Tibial nerve (tissue), 4 donors: ENCODE measurements around the gene PDZD2. TPM values are rescaled to one million over a fixed set of nuclear protein-coding genes. Genes with fewer than 3 reads are reported as not detected.

Experiments used
- DNase-seq, 2 donors: peaks; one replicate each; pipeline ENCODE4 v3.0.0-alpha.2; 2019; ENCODE audit warnings: low spot score in 2 of 2
- H3K27ac ChIP-seq, 4 donors: fragments of 200-600 bp; sonication (generic) in 3 of 4; one replicate each; pipeline ENCODE4 v1.5.1; 2017 to 2019; ENCODE audit warnings: mild to moderate bottlenecking in 1 of 4
- H3K27me3 ChIP-seq, 2 donors: fragments of 200-600 bp; sonication (generic) in 1 of 2; one replicate each; pipeline versions ENCODE4 v1.5.1 to v1.6.0; 2017 to 2019
- H3K36me3 ChIP-seq, 3 donors: fragments of 200-600 bp; sonication (generic); one replicate each; pipeline ENCODE4 v1.5.1; 2018 to 2019
- H3K4me1 ChIP-seq, 4 donors: fragments of 200-600 bp; sonication (generic) in 3 of 4; one replicate each; pipeline ENCODE4 v1.5.1; 2017 to 2019
- H3K4me3 ChIP-seq, 4 donors: fragments of 200-600 bp; sonication (generic) in 3 of 4; one replicate each; pipeline ENCODE4 v1.5.1; 2017 to 2019; ENCODE audit warnings: mild to moderate bottlenecking in 1 of 4, moderate library complexity in 1 of 4
- H3K9me3 ChIP-seq, 4 donors: fragments of 200-600 bp; sonication (generic) in 3 of 4; one replicate each; pipeline ENCODE4 v1.5.1; 2017 to 2019
- CTCF ChIP-seq, 5 experiments: fragments of 200-600 bp in 3 of 5; fragments of 450-650 bp in 2 of 5; sonication (generic) in 3 of 5; IDR thresholded peaks; one replicate each; pipeline ENCODE4 v1.5.1; 2016 to 2019; ENCODE audit warnings: antibody characterized with exemption in 5 of 5, mild to moderate bottlenecking in 3 of 5, moderate library complexity in 2 of 5
- EP300 ChIP-seq, 2 donors: sonication (generic); formaldehyde crosslinking; IDR thresholded peaks; one replicate each; pipeline ENCODE4 v1.6.1; 2017; ENCODE audit warnings: antibody characterized with exemption in 2 of 2, mild to moderate bottlenecking in 1 of 2
- POLR2A ChIP-seq, 2 donors: fragments of 450-650 bp; IDR thresholded peaks; one replicate each; pipeline ENCODE4 v1.6.1; 2017; ENCODE audit warnings: antibody characterized with exemption in 2 of 2, mild to moderate bottlenecking in 2 of 2, moderate library complexity in 2 of 2
- WGBS, 2 donors: methylation state at CpG; one replicate each; pipeline ENCODE4 v1.1.5; 2018; 5-methylcytosine and 5-hydroxymethylcytosine counted together
- total RNA-seq, 4 donors: library from RNA; depleted of rRNA; stranded (reverse); fragments of >200 nt; gene quantifications; one replicate each; pipeline ENCODE4 v1.1.0, GENCODE V29; 2016

Gene PDZD2
- total RNA-seq, 4 donors from 2014 or later, result 102 to 153 (median 117) TPM

- Histone ChIP-seq H3K4me3 (no peak overlapping the region), H3K9me3 (peaks cover 0 to 20% (median 2%) of the 10 kb centered on the region in 4 donors), H3K4me1 (peaks cover 0 to 17% (median 3%) of the 10 kb centered on the region in 4 donors), H3K27ac (peak overlapping the region in 2 of 4 donors; percentile 7 to 23), H3K36me3 (peaks cover 0 to 37% (median 0%) of the 10 kb centered on the region in 3 donors), H3K27me3 (no peaks in the 10 kb centered on the region)
- DNase-seq, result no peak
- TF ChIP-seq POLR2A (IDR thresholded peaks at IDR 0.05), result no peak
- TF ChIP-seq EP300 (IDR thresholded peaks at IDR 0.05), result no peak
- no peak for TF ChIP-seq CTCF (IDR thresholded peaks at IDR 0.05)
- 46 to 51% methylated on average over 3 of the region's 3 CpGs for WGBS, 2 donors
Measured at GRCh38 chr5:31861601-31862000, 222.7 kb downstream of the PDZD2 start.

GRCh38 chr5:31863991-31864411, 225.1 kb downstream of the PDZD2 start:
- Histone ChIP-seq H3K36me3 (peaks cover 0 to 16% (median 0%) of the 10 kb centered on the region in 3 donors), H3K27ac (peak overlapping the region in 1 of 4 donors; percentile 15), H3K4me3 (no peak overlapping the region), H3K4me1 (peaks cover 0 to 28% (median 5%) of the 10 kb centered on the region in 4 donors), H3K27me3 (no peaks in the 10 kb centered on the region), H3K9me3 (peaks cover 0 to 14% (median 0%) of the 10 kb centered on the region in 4 donors)
- DNase-seq, result no peak
- WGBS, 2 donors, result 62 to 63% methylated on average over 4 of the region's 4 CpGs
- no peak for TF ChIP-seq POLR2A (IDR thresholded peaks at IDR 0.05)
- TF ChIP-seq CTCF (IDR thresholded peaks at IDR 0.05), result no peak
- no peak for TF ChIP-seq EP300 (IDR thresholded peaks at IDR 0.05)

GRCh38 chr5:31866166-31866565, 227.2 kb downstream of the PDZD2 start:
- peak overlapping the region in 1 of 4 donors; percentile 34 for H3K27ac ChIP-seq
- no peaks in the 10 kb centered on the region for H3K9me3 ChIP-seq
- WGBS, 2 donors, result 37 to 55% methylated on average over 10 of the region's 10 CpGs
- H3K36me3 ChIP-seq, result peaks cover 0 to 4% (median 0%) of the 10 kb centered on the region in 3 donors
- TF ChIP-seq POLR2A (IDR thresholded peaks at IDR 0.05), result no peak
- H3K4me3 ChIP-seq, result no peak overlapping the region
- no peaks in the 10 kb centered on the region for H3K27me3 ChIP-seq
- peaks cover 0 to 32% (median 7%) of the 10 kb centered on the region in 4 donors for H3K4me1 ChIP-seq
- no peak for DNase-seq

DNA sequence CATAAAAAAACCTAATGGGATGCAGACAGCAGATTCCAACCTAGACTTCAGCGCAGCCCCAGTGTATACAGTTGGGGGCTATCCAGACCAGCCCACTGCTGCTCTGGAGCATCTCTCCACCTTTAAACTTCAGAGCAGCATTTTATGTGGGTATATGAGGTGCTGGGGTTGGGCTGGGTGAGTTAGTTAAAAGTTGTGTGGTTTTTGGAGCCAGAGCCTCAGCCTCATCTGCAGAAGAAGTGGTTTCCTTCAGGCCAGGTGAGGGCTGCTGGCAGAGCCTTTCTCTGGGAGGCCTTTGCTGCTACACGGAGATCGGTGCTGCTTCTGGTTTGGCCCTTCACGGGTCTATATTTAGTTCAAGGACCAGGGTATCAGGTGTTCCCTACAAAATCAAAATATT, 228.3 kb downstream of the PDZD2 start:
- H3K4me3 ChIP-seq, result no peak overlapping the region
- peaks cover 0 to 4% (median 0%) of the 10 kb centered on the region in 3 donors for H3K36me3 ChIP-seq
- no peak overlapping the region for H3K27ac ChIP-seq
- DNase-seq, result no peak
- H3K9me3 ChIP-seq, result no peaks in the 10 kb centered on the region
- TF ChIP-seq EP300 (IDR thresholded peaks at IDR 0.05) (no peak), POLR2A (IDR thresholded peaks at IDR 0.05) (no peak), CTCF (IDR thresholded peaks at IDR 0.05) (no peak)
- H3K27me3 ChIP-seq, result no peaks in the 10 kb centered on the region
- peaks cover 0 to 28% (median 7%) of the 10 kb centered on the region in 4 donors for H3K4me1 ChIP-seq
- 83 to 87% methylated on average over 4 of the region's 4 CpGs for WGBS, 2 donors

GRCh38 chr5:31880449-31880848, 241.5 kb downstream of the PDZD2 start:
- 20 to 29% methylated on average over 2 to 3 of the region's 3 CpGs for WGBS, 2 donors
- TF ChIP-seq POLR2A (IDR thresholded peaks at IDR 0.05) (no peak), CTCF (IDR thresholded peaks at IDR 0.05) (no peak), EP300 (IDR thresholded peaks at IDR 0.05) (peak; percentile 11 to 50)
- no peaks in the 10 kb centered on the region for H3K27me3 ChIP-seq
- no peak for DNase-seq
- peaks cover 0 to 58% (median 3%) of the 10 kb centered on the region in 4 donors for H3K4me1 ChIP-seq
- H3K4me3 ChIP-seq, result no peak overlapping the region
- no peaks in the 10 kb centered on the region for H3K36me3 ChIP-seq
- H3K27ac ChIP-seq, result peak overlapping the region in 3 of 4 donors; percentile 69 to 90 (median 75)
- H3K9me3 ChIP-seq, result no peaks in the 10 kb centered on the region
